HG02884 (cell line): ENCODE measurements around the gene ARID4B.
"Not testable (repeated sequence)": the region's sequence is repeated elsewhere in the genome, so short reads cannot be mapped to it uniquely, and the experiment has no call there.

Experiments
- ATAC-seq: cut with Tn5 transposase; IDR thresholded peaks from one replicate; pipeline ENCODE4 v1.9.1; 2021; ENCODE audit warnings: mild to moderate bottlenecking, moderate library complexity; ENCODE audit not compliant: unreplicated experiment

The ARID4B gene

DNA sequence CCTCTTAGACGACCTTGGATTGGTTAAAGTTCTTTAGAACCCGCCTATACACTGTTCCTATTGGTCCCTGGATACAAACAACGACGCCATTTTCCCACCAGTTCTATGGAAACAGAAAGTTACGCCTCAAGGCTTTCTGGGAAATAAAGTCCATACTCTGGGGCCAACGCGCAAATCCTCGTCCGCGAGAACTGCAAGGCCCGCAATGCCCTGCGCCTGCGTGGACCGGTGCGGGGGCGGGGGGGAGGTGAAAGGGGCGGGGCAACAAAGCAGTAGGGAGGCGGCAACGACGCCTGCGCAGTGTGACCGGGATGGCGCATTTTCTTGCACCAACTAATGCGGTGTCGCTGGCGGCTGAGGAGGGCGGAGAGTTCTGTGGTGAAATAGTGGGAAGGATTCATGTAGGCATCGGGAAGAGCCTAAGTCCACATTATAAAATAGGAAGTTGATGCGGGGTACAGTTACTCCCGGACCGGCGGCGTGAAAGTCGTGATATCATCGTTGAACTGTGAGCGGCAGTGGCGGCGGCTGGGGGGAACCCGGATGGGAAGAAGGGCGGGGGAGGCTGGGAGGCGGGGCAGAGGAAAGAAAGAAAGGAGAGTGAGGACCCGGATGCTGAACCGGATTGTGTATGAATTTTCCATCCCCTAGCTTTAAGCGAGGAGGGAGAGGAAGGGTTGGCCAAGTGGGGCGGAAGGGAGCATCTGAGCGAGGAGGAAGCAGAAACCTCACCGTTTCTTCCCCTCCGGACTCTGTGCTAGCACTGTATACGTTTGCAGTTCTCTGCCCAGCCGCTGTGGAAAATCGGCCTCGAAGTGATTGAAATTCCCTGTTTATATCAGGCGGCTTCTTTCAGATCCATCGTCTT, 526 bp upstream of the ARID4B start, which contains the start of gene GGPS1:
Gene GGPS1 (plus strand): TSS at position 300 of the 868 bp plus-strand sequence. CDS start 6,695 bp downstream, outside the sequence.
- ATAC-seq = peak; percentile 63

DNA sequence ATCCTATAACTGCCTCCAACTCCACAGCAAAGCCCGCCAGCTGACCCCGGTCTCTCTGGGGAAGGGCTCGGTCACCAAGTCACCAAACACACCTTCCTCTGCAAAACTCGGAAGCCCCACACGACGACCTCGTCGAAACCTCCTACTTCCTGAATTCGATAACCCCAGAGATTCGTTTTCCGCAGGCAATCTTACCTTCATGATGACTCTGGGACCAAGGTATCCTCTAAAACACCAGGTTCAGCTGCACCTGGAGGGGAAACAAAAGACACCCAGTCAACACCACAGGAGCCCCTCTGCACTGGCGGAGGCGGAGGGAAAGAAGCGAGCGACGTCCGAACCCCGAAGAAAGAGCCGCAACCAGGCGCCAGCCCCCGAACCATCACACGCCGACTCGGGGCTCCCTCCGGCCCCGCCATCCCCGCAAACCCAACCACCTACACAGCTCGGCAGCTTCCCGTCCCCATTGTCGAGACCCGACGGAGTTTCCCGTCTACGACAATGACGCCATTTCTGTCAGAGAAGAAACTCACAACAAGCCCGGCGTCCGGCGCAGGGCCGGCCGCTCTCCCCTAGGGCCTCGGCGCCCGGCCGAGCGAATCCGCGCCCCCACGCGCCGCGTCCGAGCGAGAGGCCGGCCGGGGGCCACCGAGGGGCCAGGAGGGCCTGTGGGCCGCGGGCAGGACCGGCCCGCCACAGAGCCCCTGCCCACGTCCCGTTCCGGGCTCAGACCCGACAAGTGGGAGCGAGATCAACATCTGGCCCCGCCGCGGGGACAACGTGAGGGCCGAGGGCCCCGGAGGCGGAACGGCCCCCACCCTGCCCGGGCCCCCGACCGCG, 1.0 kb downstream of the ARID4B start:
- no peak for ATAC-seq

DNA sequence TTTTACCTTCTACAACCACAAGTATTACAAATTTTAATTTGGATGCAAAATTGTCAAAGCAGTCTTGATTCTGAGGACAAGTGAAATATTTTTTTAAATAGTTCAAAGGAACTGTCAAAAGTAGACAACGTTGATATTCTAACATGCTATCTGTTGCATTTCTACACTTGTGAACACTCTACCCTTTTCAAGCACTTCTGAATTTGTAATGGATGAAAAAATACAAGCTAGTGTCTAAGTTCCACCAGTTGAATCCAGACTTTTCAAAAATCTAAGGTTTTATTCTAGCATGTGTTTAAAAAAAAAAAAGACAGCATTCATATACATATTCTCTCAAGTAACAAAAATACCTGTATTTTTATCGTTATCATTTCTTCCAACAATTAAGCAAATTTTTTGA, 2.1 kb downstream of the ARID4B start:
- no peak for ATAC-seq

DNA sequence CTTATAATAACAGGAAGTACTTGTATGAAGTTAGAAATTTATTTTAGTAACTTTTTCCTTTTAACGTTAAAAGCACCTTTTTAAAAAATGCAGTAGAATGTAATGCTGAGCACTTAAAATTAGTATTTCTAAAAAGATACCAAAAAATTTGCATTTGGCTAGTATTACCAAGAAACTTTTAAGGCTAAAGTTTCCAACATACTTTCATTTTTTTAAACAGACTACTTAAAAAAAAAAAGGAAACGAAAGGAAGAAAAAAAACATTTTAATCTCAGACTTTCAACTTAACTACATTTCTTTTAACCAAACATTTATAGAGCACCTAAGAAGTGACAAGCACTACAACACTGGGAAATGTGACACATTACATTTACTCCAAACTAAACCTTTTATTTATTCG, 2.8 kb downstream of the ARID4B start:
- ATAC-seq = no peak

DNA sequence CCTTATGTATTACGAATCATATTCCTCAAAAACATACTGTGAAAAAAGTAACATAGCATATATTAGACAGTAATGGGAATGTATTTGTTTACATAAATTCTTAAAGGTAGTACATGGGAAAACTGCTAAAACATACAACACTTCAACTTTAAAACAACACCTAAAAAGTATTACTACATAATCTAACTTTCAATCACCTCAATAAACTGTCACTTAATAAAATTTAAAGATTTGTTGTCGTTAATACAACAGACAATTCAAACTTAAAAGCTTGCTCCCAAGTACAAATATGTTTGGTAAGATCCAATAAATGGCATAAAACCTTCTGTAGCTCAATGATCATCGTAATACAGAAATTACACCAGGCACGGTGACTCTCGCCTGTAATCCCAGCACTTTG, 3.7 kb downstream of the ARID4B start:
- ATAC-seq = no peak

DNA sequence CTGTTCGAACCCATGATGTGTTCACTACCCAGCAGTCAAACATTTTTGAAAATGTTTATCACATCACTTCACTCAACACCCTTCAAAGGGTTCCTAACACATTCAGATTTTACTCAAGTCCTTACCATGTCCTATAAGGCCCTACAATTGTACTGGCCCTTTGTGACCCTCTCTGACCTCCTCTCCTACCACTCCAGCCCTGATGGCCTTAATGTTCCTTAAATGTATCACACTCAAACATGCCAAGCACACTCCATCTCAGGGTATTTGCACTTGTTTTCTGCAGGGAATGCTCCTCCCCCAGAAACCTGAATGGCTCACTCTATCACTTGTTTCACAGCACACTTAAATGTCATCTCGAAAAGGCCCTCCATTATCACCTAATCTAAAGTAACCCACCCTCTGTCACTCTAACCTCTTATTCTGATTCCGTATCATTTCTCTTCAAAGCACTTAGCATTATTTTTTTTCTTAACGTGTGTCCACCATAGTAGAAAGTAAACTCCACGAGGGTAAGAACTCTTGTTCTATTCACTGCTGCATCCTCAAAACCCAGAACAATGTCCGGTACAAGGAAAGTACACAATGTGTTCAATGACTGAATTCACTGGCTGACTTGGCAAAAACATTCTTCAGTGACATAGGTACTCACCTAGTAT, 7.3 kb downstream of the ARID4B start:
- no peak for ATAC-seq

DNA sequence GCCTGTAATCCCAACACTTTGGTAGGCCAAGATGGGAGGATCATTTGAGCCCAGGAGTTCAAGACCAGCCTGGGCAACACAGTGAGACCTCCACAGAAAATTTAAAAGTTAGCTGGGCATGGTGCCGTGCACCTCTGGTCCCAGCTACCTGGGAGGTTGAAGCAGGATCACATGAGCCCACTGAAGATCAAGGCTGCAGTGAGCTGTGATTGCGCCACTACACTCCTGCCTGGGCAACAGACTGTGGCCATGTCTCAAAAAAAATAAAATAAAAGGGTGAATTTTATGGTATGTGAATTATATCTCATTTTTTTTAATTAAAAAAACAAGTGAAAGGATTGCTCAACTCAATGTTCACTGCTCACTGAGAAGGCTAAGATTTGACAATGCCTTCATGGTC, 8.7 kb downstream of the ARID4B start:
- ATAC-seq = no peak

DNA sequence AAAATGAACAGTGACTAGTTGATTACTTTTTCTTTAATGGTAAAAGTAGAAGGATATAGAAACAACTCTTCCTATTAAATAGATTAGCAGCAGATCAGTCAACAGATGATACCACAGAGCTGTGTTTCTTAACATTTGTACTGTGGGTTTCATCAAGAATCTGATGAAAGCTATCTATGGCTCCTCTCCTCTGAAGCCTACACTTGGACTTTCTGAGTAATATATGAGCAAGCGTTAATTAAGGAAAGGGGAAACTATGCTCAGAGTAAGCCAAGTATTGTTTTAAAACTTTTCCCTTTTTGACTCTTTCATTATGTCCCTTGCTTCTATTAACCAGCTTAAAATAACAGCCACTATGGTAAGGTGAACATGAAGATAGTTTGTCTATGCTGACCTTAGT, 10.8 kb downstream of the ARID4B start:
- peak; percentile 65 for ATAC-seq

DNA sequence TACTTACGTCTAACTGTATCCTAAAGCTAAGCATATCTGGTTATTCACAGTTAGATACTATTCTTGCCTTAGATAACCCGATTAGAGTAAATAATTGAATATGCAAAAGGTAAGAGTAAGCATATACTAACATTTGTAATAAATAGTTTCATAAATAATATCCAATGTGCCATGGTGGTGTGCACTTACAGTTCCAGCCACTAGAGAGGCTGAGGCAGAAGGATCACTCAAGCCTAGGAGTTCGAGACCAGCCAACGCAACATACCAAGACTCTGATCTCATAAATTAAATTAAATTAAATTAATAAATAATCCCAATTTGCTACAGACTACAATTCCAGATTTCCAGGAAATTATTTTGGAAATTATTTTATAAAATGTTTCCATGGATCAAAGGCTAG, 12.2 kb downstream of the ARID4B start:
- no peak for ATAC-seq

DNA sequence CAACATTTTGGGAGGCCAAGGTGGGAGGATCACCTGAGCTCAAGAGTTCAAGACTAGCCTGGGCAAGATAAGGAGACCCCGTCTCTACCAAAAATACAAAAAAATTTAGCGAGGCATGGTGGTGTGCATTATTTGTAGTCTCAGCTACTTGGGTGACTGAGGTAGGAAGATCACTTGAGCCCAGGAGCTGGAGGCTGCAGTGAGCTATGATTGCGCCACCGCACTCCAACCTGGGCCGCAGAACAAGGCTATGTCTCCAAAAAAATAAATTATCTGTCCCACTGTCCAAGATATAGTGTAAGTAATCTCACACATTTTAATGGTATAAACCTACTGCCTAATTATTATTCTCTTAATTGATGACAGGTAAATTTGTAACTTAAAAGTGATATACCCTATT, 12.8 kb downstream of the ARID4B start:
- no peak for ATAC-seq

DNA sequence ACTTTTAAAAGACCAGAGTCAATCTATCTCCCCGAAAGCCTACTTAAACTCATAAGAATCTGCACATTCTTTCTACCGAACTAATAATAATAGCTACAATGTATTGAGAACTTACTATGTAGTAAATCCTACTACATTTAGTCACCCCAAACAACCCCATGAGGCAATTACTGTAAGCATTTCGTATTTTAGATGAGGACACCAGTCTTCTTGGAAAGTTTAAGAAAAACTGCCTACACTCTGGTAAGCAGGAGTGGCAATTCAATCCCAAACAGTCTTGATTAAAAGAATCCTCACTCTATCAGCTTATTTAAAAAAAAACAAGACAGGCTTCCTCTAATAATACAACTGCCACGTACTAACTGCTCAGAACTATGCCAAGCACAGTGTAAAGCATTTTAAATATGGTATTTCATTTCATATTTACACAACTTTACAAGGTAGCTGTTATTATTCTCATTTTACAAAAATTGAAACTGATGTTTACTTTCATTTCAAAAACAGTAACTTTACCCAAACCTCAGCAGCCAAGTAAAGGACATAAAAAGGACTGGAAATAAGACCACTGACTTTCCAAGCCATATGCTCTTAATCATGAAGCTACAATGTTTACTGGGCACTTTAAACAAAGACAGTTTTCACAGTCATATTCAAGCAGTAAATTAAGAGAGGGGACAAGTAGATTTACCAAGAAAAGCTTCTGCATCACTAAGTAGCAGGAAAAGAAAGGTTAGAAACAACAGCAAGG, 13.9 kb downstream of the ARID4B start:
- ATAC-seq = no peak

DNA sequence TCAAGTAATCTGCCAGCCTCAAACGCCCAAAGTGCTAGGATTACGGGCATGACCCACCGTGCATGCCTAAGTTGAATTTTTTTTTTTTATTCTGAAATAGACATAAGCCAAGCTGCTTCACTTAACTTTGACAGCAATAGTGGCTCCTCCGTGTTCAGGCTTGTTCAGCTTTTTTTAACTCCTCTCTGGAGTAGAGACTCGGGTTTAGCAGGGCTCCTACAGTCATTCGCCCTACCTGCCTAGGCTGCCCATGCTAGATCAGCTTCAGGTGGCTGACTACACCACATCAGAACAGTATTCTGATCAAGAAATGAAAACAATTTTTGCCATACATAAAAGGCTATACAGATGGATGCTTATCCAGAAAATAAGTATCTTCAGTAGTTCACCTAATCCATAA, 14.7 kb downstream of the ARID4B start:
- ATAC-seq = no peak

DNA sequence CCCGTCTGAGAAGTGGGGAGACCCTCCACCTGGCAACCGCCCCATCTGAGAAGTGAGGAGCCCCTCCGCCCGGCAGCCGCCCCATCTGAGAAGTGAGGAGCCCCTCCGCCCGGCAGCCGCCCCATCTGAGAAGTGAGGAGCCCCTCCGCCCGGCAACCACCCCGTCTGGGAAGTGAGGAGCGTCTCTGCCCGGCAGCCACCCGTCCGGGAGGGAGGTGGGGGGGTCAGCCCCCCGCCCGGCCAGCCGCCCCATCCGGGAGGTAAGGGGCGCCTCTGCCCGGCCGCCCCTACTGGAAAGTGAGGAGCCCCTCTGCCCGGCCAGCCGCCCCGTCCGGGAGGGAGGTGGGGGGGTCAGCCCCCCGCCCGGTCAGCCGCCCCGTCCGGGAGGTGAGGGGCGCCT, 18.8 kb downstream of the ARID4B start:
- not testable (repeated sequence) for ATAC-seq

DNA sequence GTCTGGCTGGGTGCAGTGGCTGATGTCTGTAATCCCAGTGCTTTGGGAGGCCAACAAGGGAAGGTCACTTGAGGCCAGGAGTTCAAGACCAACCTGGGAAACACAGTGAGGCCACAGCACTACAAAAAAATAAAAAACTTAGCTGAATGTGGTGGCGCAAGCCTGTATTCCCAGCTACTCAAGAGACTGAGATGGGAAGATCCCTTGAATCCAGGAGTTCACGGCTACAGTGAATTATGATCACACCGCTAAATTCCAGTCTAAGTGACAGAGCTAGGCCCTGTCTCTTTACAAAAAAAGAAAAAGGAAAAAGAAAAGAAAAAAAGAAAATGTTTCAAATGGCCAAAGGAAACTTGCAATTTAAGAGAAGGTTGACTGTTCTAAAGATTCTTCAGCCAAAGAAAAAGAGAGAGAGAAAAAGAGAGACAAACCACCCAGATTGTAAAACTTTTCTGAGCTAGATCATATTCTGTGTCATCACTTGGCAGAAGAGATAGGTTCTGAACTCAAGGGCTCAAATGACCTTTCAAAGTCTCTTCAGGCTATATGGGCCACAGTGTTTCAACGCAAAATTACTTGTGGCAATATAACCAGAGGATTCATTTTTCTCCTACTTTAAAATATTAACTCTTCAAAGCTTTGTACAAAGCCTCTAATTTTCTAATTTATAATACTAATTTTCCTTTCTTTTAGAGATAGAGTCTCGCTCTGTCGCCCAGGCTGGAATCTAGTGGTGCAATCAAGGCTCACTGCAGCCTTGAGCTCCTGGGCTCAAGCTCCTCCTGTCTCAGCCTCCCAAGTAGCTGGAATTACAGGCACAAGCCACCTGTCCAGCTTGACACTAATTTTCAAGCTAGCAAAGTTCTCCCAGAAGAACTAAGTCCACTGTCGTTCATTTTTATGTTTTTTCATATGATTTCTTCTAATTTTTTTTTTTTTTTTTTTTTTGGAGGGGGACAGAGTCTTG, 20.5 kb downstream of the ARID4B start:
- ATAC-seq = no peak

DNA sequence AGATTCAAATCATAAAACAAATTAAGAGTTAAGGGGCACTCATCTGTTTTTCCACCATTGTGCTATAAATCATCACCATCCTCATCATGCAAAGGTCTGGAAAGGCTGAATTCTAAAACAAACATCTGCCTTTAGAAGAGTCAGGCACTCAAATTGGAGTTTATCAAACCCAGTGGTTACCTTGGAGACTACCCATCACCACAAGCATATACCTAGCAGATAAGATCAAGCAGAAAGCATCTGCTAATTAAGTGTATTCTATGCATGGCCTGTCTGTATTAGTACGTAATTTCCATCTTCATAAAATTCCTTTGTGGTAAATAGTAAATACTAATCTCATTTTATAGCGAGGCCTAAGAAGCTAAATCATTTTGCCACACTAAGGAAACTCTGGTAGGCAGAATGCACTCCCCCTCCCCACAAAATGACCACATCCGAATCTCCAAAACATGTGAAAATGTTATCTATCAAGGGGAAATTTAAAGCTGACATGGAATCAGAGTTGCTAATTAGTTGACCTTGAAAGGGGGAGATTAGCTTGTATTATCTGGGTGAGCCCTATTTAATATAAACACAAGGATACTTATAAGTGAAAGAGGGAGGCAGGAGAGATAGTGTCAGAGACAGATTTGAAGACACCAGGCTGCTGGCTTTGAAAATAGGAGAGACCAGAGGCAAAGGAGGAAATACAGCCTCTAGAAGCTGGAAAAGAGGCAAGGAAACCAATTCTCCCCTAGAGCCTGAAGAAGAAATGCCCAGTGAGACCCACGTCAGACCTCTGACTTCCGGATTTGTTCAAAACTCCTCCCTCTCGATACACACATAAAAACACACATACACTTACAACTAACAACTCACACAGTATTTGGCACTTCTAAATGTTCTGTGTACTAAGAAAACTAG, 23.2 kb downstream of the ARID4B start:
- no peak for ATAC-seq

DNA sequence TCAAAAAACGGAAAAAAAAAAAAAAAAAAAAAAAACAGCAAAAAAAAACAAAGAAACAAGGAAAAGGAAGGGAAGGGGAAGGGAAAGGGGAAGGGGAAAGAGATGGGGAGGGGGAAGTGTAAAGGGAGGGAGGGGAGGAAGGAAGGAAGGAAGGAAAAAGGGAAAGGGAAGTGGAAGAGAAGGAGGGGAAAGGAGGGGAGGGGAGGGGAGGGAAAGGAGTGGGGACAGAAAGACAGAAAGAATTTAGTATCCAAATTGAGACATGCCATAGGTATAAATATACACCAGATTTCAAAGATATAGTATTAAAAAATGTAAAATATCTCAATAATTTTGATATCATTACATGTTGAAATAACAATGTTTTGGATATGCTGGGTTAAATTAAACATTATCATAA, 25.8 kb downstream of the ARID4B start:
- no peak for ATAC-seq

DNA sequence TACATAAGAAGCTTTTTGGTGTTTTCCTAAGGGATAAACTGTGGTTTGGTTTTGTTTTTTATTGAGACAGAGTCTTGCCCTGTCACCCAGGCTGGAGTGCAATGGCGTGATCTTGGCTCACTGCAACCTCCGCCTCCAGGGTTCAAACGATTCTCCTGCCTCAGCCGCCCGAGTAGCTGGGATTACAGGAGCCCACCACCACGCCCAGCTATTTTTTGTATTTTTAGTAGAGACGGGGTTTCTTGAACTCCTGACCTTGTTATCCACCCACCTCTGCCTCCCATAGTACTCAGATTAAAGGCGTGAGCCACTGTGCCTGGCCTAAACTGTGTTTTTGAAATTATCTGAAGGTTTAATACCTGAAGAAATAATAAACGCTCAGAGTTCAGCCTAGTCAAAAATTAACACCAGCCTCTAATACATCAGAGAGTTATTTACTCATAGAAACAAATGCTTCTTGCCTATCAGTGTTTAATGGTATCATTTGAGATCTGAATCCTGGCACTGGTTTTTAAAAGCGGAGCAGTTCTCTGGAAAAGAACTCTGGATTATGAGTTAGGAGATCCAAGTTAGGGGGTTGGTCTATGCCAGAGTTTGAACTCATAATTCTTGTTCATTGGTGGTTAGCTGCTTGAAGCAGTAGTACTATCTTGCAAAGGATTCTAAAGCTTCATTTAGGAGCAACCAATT, 28.7 kb downstream of the ARID4B start:
- ATAC-seq = no peak

DNA sequence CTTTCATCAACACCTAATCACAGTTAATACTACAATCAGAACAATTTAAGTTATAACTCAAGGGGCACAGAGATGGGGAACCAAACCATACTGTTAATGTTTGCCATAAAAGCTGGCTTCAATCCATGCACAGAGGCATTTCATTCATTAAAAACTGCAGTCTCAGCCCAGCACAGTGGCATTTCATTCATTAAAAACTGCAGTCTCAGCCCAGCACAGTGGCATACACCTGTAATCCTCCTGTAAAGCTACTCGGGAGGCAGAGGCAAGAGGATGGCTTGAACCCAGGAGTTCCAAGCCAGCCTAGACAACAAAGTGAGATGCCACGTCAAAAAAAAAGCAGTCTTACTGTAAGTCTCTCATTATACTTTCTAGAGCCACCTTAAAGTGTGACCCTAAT, 29.2 kb downstream of the ARID4B start:
- no peak for ATAC-seq
